SK-N-MC (cell line): Measurements from ENCODE around the gene ZDHHC14.

ENCODE experiments used
- EZH2 ChIP-seq: fragments of 200-600 bp; sonication (generic); IDR thresholded peaks from one replicate; pipeline ENCODE4 v1.6.1; 2017; ENCODE audit warnings: antibody characterized with exemption
- FOXP2 ChIP-seq: optimal IDR thresholded peaks from 2 replicates; pipeline ENCODE3; 2011; ENCODE audit warnings: mild to moderate bottlenecking, moderate library complexity; ENCODE audit not compliant: insufficient read depth; ENCODE audit errors: extremely low read length, control extremely low read depth
- POLR2AphosphoS5 ChIP-seq: IDR thresholded peaks from 2 replicates; pipeline ENCODE4 v1.6.1; 2012; ENCODE audit warnings: mild to moderate bottlenecking, low read depth, low read length, borderline replicate concordance

- TF ChIP-seq POLR2AphosphoS5, result no peak
- TF ChIP-seq EZH2, result no peak
- TF ChIP-seq FOXP2, result no peak
These were observed 136.8 kb downstream of the ZDHHC14 start for GRCh38 chr6:157517601-157518359.
